Measurements from ENCODE around the gene TMC8. TPM values are rescaled to one million over a fixed set of nuclear protein-coding genes. Genes with fewer than 3 reads are reported as not detected.

Gene TMC8
- polyA plus RNA-seq, 1 donor from 2014 or later: 97.5 TPM

DNA sequence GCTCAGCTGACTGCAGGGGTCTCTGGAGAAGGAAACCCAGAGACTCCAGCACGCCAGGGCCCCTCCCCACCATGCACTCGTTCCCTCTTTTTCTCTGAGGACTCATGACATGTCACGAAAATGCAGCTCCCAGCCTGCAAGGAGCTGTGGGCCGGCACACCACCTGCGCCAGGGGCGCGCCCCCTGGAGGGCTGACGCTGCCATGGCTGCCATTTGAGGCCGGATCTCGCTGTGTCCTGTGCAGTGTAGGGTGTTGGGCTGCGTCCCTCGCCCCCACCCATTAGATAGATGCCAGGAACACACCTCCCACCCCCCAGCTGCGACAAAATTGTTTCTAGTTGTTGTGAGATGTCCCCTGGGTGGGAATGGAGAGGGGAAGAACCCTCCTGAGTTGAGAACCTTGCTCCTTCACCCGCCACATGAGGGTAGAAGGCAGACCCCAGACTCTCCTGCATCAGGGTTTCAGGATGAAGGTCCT is 46.0 kb downstream of the TMC8 start:
- Mint-ChIP-seq H3K36me3 (no peaks in the 10 kb centered on the region), H3K4me1 (peaks cover 48 to 64% (median 57%) of the 10 kb centered on the region in 3 donors), H3K9me3 (no peaks in the 10 kb centered on the region), H3K4me3 (peak overlapping the region; percentile 21 to 84 (median 57)), H3K27ac (peak overlapping the region; percentile 73 to 98 (median 87)), H3K27me3 (peaks cover 1% of the 10 kb centered on the region)

DNA sequence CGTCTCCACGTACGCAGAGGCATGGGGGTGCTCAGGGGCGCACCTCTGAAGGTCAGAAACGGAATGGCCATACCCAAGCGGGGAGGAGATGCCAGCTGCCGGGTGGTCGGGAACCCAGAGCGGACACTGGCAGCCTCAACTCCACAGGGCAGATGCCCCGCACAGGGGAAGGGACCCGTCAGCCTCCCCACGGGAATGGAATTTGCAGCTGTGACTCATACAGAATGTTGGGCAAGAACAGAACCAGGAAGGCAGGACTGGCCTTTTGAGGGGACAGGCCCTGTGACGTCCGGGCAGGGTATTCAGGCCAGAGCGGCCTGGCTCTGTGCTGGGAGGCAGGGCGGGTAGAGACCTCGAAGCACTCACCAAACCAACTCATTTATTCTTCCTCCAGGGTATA is 48.8 kb downstream of the TMC8 start:
- H3K27me3 Mint-ChIP-seq: no peaks in the 10 kb centered on the region
- H3K27ac Mint-ChIP-seq: no peak overlapping the region
- no peaks in the 10 kb centered on the region for H3K36me3 Mint-ChIP-seq
- no peaks in the 10 kb centered on the region for H3K9me3 Mint-ChIP-seq
- peaks cover 26 to 37% (median 37%) of the 10 kb centered on the region in 3 donors for H3K4me1 Mint-ChIP-seq
- peak overlapping the region in 1 of 4 donors; percentile 58 for H3K4me3 Mint-ChIP-seq

DNA sequence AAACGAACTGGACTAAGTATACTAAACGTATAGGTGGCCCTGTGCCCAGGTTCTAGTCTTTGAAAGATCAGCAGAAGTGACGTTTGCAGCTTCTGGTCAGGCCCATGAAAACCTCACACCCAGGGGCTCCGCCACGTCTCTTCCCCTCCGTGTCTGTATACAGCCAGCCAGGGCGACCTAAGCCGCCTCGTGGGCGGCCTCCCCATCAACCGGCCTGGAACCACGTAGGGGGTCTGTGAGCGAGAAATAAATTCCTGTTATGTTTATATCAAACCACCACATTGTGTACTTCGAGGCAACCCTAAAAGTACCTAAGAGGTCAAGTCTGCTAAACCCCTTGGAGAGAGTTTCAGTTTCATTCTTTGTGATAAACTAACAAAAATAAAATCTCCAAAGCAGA is 49.5 kb downstream of the TMC8 start:
- H3K9me3 Mint-ChIP-seq: no peaks in the 10 kb centered on the region
- H3K36me3 Mint-ChIP-seq: no peaks in the 10 kb centered on the region
- no peaks in the 10 kb centered on the region for H3K27me3 Mint-ChIP-seq
- H3K4me1 Mint-ChIP-seq: peaks cover 26 to 37% (median 33%) of the 10 kb centered on the region in 3 donors
- H3K4me3 Mint-ChIP-seq: peak overlapping the region; percentile 8 to 86 (median 62)
- peak overlapping the region in 2 of 3 donors; percentile 65 to 75 for H3K27ac Mint-ChIP-seq

DNA sequence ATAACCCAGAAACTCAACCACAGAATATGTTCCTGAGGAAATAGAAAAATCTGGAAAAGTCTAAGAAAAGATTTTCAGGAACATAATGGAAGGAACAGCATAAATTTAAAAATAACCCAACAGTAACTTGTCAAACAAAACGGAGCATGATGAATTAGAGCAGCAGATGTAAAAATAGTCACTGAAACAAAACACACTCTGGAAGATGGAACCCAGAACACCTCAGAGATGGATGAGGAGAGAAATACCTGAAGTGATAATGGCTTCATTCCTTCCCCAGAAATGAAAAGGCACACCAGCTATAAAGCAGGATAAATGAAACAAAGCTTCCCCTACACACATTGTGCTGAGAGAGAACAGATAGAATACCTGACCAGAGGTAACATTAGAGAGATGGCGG is 49.9 kb downstream of the TMC8 start:
- H3K27me3 Mint-ChIP-seq: no peaks in the 10 kb centered on the region
- no peaks in the 10 kb centered on the region for H3K9me3 Mint-ChIP-seq
- H3K36me3 Mint-ChIP-seq: no peaks in the 10 kb centered on the region
- H3K4me1 Mint-ChIP-seq: peaks cover 26 to 36% (median 29%) of the 10 kb centered on the region in 3 donors
- peak overlapping the region in 2 of 3 donors; percentile 65 to 75 for H3K27ac Mint-ChIP-seq
- peak overlapping the region; percentile 8 to 86 (median 62) for H3K4me3 Mint-ChIP-seq

DNA sequence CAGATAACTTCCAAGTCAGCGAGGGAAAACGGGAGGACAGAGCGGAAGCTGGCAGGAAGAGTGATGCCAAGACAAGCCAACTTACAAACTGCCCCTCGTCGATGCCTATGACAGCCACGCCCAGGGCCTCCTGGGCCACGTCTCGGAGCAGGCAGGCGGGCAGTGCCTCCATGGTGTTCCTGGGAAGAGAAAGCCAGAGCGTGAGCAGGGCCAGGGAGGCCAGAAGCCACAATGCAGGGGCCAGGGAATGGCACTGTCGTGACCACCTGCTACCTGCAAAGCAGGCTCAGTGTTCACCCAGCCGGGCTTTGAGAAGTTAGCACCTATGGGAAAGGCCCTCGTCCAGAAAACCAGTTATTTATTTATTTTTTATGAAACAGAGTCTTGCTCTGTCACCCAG is 51.9 kb downstream of the TMC8 start:
- no peaks in the 10 kb centered on the region for H3K9me3 Mint-ChIP-seq
- H3K27ac Mint-ChIP-seq: peak overlapping the region in 2 of 3 donors; percentile 57 to 90
- no peaks in the 10 kb centered on the region for H3K36me3 Mint-ChIP-seq
- no peaks in the 10 kb centered on the region for H3K27me3 Mint-ChIP-seq
- peaks cover 13 to 28% (median 21%) of the 10 kb centered on the region in 3 donors for H3K4me1 Mint-ChIP-seq
- H3K4me3 Mint-ChIP-seq: no peak overlapping the region

DNA sequence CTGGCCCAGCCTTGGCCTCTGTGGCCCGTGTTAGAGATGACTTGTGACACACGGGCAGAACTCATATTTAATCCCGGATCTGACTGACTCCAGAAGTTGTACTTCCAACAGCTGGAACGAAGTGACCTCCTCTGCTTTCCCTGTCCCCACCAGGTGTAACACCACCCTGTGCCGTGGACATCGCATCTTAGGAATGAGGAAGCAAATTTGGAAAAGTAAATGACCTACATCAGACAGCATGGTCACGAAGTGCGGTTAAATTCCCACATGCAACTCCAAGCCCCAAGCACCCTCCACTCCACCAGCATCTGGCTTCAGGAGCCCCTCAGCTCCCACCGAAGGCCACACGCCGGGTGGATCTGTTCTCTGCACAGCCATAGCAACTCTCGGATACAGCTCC is 53.3 kb downstream of the TMC8 start:
- Mint-ChIP-seq H3K4me1 (peaks cover 18 to 35% (median 27%) of the 10 kb centered on the region in 3 donors), H3K9me3 (no peaks in the 10 kb centered on the region), H3K27ac (peak overlapping the region in 1 of 3 donors; percentile 72), H3K36me3 (peaks cover 2% of the 10 kb centered on the region), H3K27me3 (no peaks in the 10 kb centered on the region), H3K4me3 (peak overlapping the region in 1 of 4 donors; percentile 24)

DNA sequence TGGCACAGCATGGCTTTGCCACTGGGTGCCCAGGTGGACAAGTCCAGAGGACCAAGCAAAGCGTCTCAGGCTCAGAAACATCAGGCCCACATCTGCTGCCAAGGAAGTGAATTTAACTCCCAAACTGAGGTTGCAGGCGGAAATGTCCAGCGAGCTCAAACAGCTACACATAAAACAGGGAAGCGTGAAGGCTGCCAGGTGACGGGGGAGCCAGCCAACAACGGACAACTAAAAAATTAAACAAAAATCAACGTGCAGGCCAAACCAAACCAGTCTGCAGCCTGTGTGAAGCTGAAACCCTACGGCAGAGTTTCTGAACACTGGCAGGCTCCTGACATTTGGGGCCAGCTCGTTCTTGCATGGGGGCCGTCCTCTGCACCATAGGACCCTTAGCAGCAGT is 53.8 kb downstream of the TMC8 start:
- Mint-ChIP-seq H3K4me3 (peak overlapping the region in 1 of 4 donors; percentile 24), H3K4me1 (peaks cover 18 to 35% (median 27%) of the 10 kb centered on the region in 3 donors), H3K27ac (peak overlapping the region in 1 of 3 donors; percentile 72), H3K27me3 (no peaks in the 10 kb centered on the region), H3K36me3 (peaks cover 2% of the 10 kb centered on the region), H3K9me3 (no peaks in the 10 kb centered on the region)

DNA sequence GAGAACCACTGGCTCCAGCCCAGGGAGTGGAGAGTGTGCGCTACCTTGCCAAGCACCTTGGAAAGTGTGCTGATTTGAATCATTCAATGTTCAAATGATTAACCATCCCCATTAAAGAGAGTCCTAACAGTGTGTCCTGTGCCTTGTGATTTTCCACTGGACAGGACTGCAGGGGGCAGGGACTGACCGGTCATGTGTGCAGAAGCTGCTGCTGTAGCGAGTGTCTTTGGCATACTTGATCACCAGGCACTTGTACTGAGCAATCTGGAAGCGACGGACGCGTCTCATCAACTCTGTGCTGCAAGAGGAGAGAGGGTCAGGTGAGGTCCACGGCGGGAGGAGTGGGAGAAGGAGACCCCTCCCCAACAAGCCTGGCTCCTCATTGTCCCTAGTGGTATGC is 54.3 kb downstream of the TMC8 start:
- no peaks in the 10 kb centered on the region for H3K27me3 Mint-ChIP-seq
- H3K36me3 Mint-ChIP-seq: peaks cover 2% of the 10 kb centered on the region
- H3K4me1 Mint-ChIP-seq: peaks cover 18 to 35% (median 27%) of the 10 kb centered on the region in 3 donors
- H3K27ac Mint-ChIP-seq: peak overlapping the region in 2 of 3 donors; percentile 11 to 72
- peak overlapping the region in 2 of 4 donors; percentile 24 to 60 for H3K4me3 Mint-ChIP-seq
- no peaks in the 10 kb centered on the region for H3K9me3 Mint-ChIP-seq

DNA sequence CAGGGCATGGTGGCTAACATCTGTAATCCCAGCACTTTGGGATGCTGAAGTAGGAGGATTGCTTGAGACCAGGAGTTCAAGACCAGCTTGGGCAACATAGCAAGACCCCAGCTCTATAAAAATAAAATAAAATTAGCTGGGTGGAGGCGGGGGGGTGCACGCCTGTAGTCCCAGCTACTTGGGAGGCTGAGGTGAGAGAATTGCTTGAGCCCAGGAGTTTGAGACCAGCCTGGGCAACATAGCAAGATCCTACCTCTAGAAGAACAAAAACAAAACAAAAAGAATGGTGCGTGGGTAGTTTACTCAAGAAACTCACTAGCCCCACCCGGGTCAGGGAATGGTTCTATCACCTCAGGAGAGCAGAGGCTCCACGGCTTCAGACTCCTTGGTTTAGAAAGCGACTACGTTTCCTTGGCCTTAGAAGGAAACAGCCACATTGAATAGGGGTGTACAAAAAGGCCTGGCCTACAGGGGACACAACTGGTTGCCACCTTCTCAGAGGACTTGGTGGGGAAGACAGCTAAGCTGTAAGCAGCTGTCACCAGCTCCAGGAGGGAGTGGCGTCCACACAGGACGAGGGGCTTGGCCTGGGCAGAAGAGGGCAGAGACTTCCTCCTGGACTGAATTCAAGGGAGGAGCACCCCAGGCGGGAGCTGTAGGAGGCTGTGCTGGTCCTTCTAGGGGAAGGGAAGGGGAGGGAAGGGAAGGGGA is 55.6 kb downstream of the TMC8 start:
- Mint-ChIP-seq H3K27ac (peak overlapping the region in 2 of 3 donors; percentile 8 to 64), H3K9me3 (no peaks in the 10 kb centered on the region), H3K4me1 (peaks cover 13 to 30% (median 25%) of the 10 kb centered on the region in 3 donors), H3K4me3 (peak overlapping the region; percentile 48 to 87 (median 75)), H3K27me3 (no peaks in the 10 kb centered on the region), H3K36me3 (peaks cover 2% of the 10 kb centered on the region)

DNA sequence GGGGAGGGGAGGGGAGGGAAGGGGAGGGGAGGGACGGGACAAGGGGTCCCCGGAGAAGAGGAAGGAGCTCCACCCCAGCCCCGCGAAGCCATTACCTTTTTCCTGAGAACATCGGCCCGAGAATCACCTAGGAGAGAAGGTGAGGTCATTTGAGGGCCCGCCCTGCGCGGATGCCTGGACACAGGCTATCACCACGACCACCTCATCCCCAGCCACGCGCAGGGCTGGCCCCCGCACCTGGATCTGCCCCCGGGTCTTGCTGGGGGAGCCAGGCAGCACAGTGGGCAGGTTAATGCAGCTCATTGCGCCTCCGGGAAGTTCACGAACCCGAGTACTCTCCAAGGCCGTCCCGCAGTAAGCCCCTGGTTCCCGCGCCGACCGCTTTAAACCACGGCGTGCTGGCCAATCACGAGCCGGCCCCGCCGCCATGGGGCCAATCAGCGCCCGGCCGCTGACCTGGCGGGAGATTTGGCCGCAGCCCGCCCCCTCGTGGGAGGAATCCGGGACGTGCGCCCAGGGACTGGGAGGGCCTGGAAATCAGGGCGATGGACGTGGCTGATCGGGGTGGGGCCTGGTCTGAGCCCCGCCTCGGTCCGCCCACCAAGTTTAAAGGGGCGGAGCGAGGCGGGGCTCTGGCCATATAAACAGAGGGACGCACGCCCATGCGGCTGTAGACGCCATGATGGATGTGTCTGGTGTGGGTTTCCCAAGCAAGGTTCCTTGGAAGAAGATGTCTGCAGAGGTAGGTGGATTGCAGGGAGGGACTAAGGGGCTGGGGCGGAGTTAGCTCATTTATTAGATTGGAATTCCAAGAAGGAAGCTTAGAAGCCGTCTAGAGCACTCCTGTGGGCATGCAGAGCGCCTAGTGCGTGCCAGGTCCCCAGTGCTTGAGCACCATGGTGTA is 56.4 kb downstream of the TMC8 start, which contains the start of the genes AFMID and TK1:
TSS of gene AFMID (plus strand) at position 671 of the 904 bp plus-strand sequence. CDS start at position 680, 9 bp downstream.
TSS of gene TK1 (minus strand) at position 361 of the 904 bp plus-strand sequence. CDS start at position 303, 58 bp downstream.
- Mint-ChIP-seq H3K27ac (peak within 1 kb of the TSS; percentile 42 to 90 (median 85)), H3K4me3 (peak within 1 kb of the TSS; percentile 79 to 96 (median 94)), H3K4me1 (peaks cover 12 to 28% (median 25%) of the 10 kb centered on the region in 3 donors)

More for the DNA sequence above, 56.4 kb downstream of the TMC8 start, which contains the start of the genes AFMID and TK1:
- peaks cover 2% of the 10 kb centered on the region for H3K36me3 Mint-ChIP-seq
- no peaks in the 10 kb centered on the region for H3K27me3 Mint-ChIP-seq
- H3K9me3 Mint-ChIP-seq: no peaks in the 10 kb centered on the region

Other genes with a start within 250 kb of the TMC8 start
- gene TNRC6C, start 172.1 kb upstream of the TMC8 start, polyA plus RNA-seq: 3.0 TPM
- 212 TPM for gene TMC6, start 2.0 kb upstream of the TMC8 start, polyA plus RNA-seq
- not detected for gene C17orf99, start 15.6 kb downstream of the TMC8 start, polyA plus RNA-seq
- 633 TPM for gene SYNGR2, start 37.8 kb downstream of the TMC8 start, polyA plus RNA-seq
- 7.0 TPM for gene TK1, start 56.3 kb downstream of the TMC8 start, polyA plus RNA-seq
- 21.3 TPM for gene AFMID, start 56.6 kb downstream of the TMC8 start, polyA plus RNA-seq
- gene BIRC5, start 83.5 kb downstream of the TMC8 start, polyA plus RNA-seq: 0.25 TPM
- not detected for gene TMEM235, start 100.9 kb downstream of the TMC8 start, polyA plus RNA-seq
- gene SOCS3, start 229.3 kb downstream of the TMC8 start, polyA plus RNA-seq: 17.3 TPM
- gene PGS1, start 247.9 kb downstream of the TMC8 start, polyA plus RNA-seq: 49.7 TPM

All from IgD-negative memory B cell (primary cell).